Natural killer cell treated with Interleukin-12 subunit alpha and Interleukin-12 subunit beta and Interleukin-15 and Interleukin-18, amount 100 ng/mL, for 72 hours (primary cell): Measurements from ENCODE around the gene SPEN. TPM values are rescaled to one million over a fixed set of nuclear protein-coding genes. Genes with fewer than 3 reads are reported as not detected.
"Not testable (repeated sequence)": the region's sequence is repeated elsewhere in the genome, so short reads cannot be mapped to it uniquely, and the experiment has no call there.

ENCODE experiments used
- ATAC-seq, 2 donors: fragments of 150-1000 bp; cut with Tn5 transposase in 1 of 2; sonication (Bioruptor Pico), chemical (Tn5 transposase) in 1 of 2; 2 replicates each; pipeline ENCODE4 v1.10.0; 2021
- DNase-seq: peaks from one replicate; pipeline ENCODE4 v3.0.0; 2022; ENCODE audit warnings: low spot score
- H3K27ac Mint-ChIP-seq, 2 donors: 1 replicate in 1 of 2; 2 replicates in 1 of 2; pipeline ENCODE4 v1.8.0; 2022; ENCODE audit warnings: mixed read lengths in 2 of 2, mild to moderate bottlenecking in 1 of 2, moderate library complexity in 1 of 2
- H3K27me3 Mint-ChIP-seq, 2 donors: 1 replicate in 1 of 2; 2 replicates in 1 of 2; pipeline ENCODE4 v1.8.0; 2022; ENCODE audit warnings: mixed read lengths in 2 of 2
- H3K36me3 Mint-ChIP-seq: one replicate; pipeline ENCODE4 v1.8.0; 2022; ENCODE audit warnings: mixed read lengths
- H3K4me1 Mint-ChIP-seq, 2 donors: 1 replicate in 1 of 2; 2 replicates in 1 of 2; pipeline ENCODE4 v1.8.0; 2022; ENCODE audit warnings: low read depth in 2 of 2, mixed read lengths in 2 of 2, mild to moderate bottlenecking in 1 of 2
- H3K4me3 Mint-ChIP-seq: one replicate; pipeline ENCODE4 v1.8.0; 2022; ENCODE audit warnings: mixed read lengths
- H3K9me3 Mint-ChIP-seq: 2 replicates; pipeline ENCODE4 v1.8.0; 2022; ENCODE audit warnings: mixed read lengths
- total RNA-seq, 2 donors: library from RNA; stranded (reverse); gene quantifications; one replicate each; pipeline ENCODE4 v1.2.3, GENCODE V29; 2022

Gene SPEN, protein sequence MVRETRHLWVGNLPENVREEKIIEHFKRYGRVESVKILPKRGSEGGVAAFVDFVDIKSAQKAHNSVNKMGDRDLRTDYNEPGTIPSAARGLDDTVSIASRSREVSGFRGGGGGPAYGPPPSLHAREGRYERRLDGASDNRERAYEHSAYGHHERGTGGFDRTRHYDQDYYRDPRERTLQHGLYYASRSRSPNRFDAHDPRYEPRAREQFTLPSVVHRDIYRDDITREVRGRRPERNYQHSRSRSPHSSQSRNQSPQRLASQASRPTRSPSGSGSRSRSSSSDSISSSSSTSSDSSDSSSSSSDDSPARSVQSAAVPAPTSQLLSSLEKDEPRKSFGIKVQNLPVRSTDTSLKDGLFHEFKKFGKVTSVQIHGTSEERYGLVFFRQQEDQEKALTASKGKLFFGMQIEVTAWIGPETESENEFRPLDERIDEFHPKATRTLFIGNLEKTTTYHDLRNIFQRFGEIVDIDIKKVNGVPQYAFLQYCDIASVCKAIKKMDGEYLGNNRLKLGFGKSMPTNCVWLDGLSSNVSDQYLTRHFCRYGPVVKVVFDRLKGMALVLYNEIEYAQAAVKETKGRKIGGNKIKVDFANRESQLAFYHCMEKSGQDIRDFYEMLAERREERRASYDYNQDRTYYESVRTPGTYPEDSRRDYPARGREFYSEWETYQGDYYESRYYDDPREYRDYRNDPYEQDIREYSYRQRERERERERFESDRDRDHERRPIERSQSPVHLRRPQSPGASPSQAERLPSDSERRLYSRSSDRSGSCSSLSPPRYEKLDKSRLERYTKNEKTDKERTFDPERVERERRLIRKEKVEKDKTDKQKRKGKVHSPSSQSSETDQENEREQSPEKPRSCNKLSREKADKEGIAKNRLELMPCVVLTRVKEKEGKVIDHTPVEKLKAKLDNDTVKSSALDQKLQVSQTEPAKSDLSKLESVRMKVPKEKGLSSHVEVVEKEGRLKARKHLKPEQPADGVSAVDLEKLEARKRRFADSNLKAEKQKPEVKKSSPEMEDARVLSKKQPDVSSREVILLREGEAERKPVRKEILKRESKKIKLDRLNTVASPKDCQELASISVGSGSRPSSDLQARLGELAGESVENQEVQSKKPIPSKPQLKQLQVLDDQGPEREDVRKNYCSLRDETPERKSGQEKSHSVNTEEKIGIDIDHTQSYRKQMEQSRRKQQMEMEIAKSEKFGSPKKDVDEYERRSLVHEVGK (N-terminal part only)
- 10 to 100 TPM; 58.6 to 92.4 TPM for total RNA-seq

GRCh38 chr1:15847100-15847892 is at the start of gene SPEN:
SPEN (plus strand) TSS chr1:15847707; CDS start chr1:15848068, 361 bp downstream.
- DNase-seq (peak; percentile 100), ATAC-seq (peak; percentile 93 to 95)
- Mint-ChIP-seq H3K4me3 (peak within 1 kb of the TSS; percentile 99), H3K27me3 (no peaks in the 10 kb centered on the region), H3K27ac (peak within 1 kb of the TSS; percentile 92 to 97), H3K4me1 (peaks cover 26 to 39% of the 10 kb centered on the region in 2 donors), H3K36me3 (peaks cover 5% of the 10 kb centered on the region), H3K9me3 (no peaks in the 10 kb centered on the region)

GRCh38 chr1:15799004-15799867 is 48.3 kb upstream of the SPEN start:
- H3K27ac Mint-ChIP-seq = no peak overlapping the region
- DNase-seq (no peak), ATAC-seq (no peak)
- H3K36me3 Mint-ChIP-seq = no peaks in the 10 kb centered on the region
- peaks cover 0 to 7% of the 10 kb centered on the region in 2 donors for H3K27me3 Mint-ChIP-seq
- H3K9me3 Mint-ChIP-seq = no peaks in the 10 kb centered on the region
- H3K4me3 Mint-ChIP-seq = no peak overlapping the region
- H3K4me1 Mint-ChIP-seq = peaks cover 0 to 2% of the 10 kb centered on the region in 2 donors

DNA sequence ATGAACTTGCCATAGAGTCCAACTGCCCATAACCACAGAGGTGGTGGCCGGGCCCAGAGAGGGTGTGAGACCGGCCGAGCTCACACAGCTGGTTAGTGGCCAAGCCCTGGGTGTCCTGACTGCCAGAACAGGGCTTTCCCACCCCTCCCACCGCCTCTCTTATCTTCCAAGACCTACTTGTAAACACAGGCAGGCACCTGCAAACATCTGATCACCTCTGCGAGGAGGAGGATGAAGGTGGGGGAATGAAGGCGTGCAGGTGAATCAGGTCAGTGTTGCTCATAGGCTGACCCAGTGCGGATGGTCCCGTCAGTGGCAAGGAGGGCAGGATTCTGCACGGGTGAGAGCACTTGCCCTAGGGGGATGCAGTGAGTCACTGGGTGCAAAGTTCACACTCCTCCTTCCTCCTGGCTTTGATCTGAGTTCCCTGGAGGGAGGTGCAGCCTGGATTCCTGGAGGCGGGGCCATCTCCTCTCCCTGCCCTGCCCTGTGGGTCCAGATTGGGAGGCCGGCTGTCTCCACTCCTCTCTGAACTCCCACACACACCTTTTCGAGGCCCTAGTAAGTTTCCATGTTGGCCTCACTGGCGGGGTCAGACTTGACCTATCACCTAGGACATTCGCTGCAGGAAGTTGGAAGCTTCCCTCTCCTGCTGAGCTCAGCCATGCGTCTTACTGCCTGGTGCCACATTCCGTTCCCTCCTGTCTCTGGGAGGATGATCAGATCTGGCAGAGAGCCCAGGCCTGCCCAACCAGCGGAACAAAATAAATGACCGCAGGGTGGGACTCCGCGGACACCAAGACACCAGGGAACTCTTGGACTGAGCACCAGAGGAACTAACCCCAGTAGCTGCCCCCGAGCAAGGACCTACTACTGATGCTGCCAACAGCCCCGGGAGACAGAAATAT is 47.3 kb upstream of the SPEN start:
- no peak overlapping the region for H3K4me3 Mint-ChIP-seq
- DNase-seq (no peak), ATAC-seq (peak in 1 of 2 donors; percentile 50)
- peaks cover 0 to 7% of the 10 kb centered on the region in 2 donors for H3K27me3 Mint-ChIP-seq
- H3K4me1 Mint-ChIP-seq = peaks cover 0 to 2% of the 10 kb centered on the region in 2 donors
- H3K9me3 Mint-ChIP-seq = no peaks in the 10 kb centered on the region
- no peak overlapping the region for H3K27ac Mint-ChIP-seq
- H3K36me3 Mint-ChIP-seq = no peaks in the 10 kb centered on the region

DNA sequence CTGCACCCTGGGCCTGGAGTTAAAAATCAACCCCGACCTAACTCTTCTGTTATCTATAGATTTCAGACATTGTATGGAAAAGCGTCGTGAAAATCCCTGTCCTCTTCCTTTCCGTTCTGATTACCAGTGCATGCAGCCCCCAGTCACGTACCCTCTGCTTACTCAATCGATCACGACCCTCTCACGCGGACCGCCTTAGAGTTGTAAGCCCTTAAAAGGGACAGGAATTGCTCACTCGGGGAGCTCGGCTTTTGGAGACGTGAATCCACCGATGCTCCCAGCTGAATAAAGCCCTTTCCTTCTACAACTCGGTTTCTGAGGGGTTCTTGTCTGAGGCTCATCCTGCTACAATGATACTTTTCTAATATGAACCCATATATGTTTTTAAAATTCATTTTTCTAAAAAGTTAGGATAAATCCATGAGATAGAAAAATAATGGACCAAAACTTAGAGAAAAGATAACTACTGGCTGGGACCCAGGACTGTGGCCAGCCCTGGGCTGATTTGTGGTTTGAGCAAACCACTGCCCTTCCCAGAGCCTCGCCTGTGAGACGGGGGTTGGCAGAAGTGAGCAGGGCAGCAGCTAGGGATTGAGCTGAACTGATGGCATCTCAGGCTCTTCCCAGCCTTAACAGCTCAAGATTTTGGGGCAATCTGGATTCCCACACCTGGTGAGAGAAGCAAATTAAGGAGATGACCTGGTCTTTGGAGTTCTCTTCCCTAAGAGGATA is 45.1 kb upstream of the SPEN start:
- Mint-ChIP-seq H3K4me3 (no peak overlapping the region), H3K27me3 (peaks cover 0 to 5% of the 10 kb centered on the region in 2 donors), H3K9me3 (no peaks in the 10 kb centered on the region), H3K4me1 (peaks cover 0 to 2% of the 10 kb centered on the region in 2 donors), H3K36me3 (no peaks in the 10 kb centered on the region), H3K27ac (no peak overlapping the region)
- DNase-seq (no peak), ATAC-seq (no peak)

GRCh38 chr1:15803380-15803779 is 44.1 kb upstream of the SPEN start:
- no peaks in the 10 kb centered on the region for H3K36me3 Mint-ChIP-seq
- DNase-seq = no peak
- ATAC-seq = no peak
- no peaks in the 10 kb centered on the region for H3K9me3 Mint-ChIP-seq
- H3K4me1 Mint-ChIP-seq = peaks cover 0 to 2% of the 10 kb centered on the region in 2 donors
- H3K4me3 Mint-ChIP-seq = no peak overlapping the region
- H3K27ac Mint-ChIP-seq = no peak overlapping the region
- H3K27me3 Mint-ChIP-seq = peaks cover 0 to 5% of the 10 kb centered on the region in 2 donors

DNA sequence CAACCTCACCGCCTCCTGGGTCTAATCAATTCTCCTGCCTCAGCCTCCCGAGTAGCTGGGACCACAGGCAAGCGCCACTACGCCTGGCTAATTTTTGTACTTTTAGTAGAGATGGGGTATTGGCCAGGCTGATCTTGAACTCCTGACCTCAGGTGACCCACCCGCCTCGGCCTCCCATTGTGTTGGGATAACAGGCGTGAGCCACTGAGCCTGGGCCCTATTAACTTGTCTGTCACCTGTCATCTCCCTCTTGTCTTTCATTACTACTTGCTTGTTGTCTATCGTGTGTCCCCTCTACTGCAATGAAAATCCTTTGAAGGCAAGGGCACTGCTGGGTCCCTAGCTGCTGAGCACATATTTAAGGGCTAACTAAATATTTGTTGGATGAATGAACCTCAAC is 43.4 kb upstream of the SPEN start:
- H3K27ac Mint-ChIP-seq = no peak overlapping the region
- no peaks in the 10 kb centered on the region for H3K36me3 Mint-ChIP-seq
- H3K4me1 Mint-ChIP-seq = peaks cover 0 to 2% of the 10 kb centered on the region in 2 donors
- H3K9me3 Mint-ChIP-seq = no peaks in the 10 kb centered on the region
- DNase-seq (no peak), ATAC-seq (no peak)
- no peak overlapping the region for H3K4me3 Mint-ChIP-seq
- peaks cover 0 to 5% of the 10 kb centered on the region in 2 donors for H3K27me3 Mint-ChIP-seq

- DNase-seq (no peak), ATAC-seq (no peak)
- Mint-ChIP-seq H3K9me3 (no peaks in the 10 kb centered on the region), H3K4me3 (no peak overlapping the region), H3K27ac (no peak overlapping the region), H3K4me1 (no peaks in the 10 kb centered on the region), H3K27me3 (peaks cover 0 to 3% of the 10 kb centered on the region in 2 donors), H3K36me3 (no peaks in the 10 kb centered on the region)
Observed at GRCh38 chr1:15807121-15807520, 40.4 kb upstream of the SPEN start.

- H3K27ac Mint-ChIP-seq, DNase-seq, ATAC-seq, H3K4me1 Mint-ChIP-seq, H3K36me3 Mint-ChIP-seq, H3K4me3 Mint-ChIP-seq, H3K9me3 Mint-ChIP-seq, H3K27me3 Mint-ChIP-seq: not testable (repeated sequence)
Observed at GRCh38 chr1:15807549-15807948, 40.0 kb upstream of the SPEN start, which contains the start of gene UQCRHL. UQCRHL (minus strand) TSS chr1:15807649; CDS start chr1:15807649, 0 bp downstream.

DNA sequence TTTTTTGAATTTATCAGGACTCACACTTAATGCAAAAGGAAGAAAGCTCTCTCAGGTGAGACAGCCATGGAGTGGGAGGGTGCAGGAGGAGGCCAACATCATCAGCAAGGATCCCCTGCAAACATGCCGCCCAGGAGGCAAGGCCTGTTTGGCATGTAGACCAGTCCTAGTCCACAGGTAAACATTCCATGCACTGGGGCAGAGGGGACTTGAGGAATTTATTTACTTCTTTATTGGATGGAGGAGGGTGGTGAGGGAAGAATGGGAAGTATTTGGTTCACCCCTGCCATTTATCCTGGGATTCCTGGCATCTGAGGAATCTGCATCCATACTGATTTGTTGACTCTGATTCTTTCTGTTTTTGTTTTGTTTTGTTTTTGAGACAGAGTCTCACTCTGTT is 38.6 kb upstream of the SPEN start:
- ATAC-seq (no peak), DNase-seq (no peak)
- H3K4me1 Mint-ChIP-seq = no peaks in the 10 kb centered on the region
- no peak overlapping the region for H3K4me3 Mint-ChIP-seq
- no peaks in the 10 kb centered on the region for H3K36me3 Mint-ChIP-seq
- H3K27me3 Mint-ChIP-seq = no peaks in the 10 kb centered on the region
- H3K9me3 Mint-ChIP-seq = no peaks in the 10 kb centered on the region
- H3K27ac Mint-ChIP-seq = no peak overlapping the region

DNA sequence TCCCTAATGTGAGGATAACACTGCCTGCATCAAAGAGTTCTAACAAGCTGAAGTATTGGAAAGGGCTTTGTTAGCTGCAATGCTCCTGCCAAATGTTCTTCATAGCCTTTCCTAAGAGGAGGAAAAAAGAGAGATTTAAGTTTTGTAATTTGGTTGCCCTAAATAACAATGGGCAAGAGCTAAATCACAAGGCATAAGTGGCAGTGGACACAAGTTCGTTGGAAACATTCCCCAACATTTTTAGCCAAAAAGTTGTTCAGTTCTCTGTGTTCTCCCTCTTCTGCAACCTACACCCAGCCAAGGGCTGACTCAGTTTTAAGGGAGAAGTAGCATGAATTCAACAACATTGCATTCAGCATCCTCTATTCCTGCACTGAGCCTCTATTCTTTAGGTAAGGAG is 37.4 kb upstream of the SPEN start:
- Mint-ChIP-seq H3K36me3 (no peaks in the 10 kb centered on the region), H3K4me1 (no peaks in the 10 kb centered on the region), H3K27me3 (no peaks in the 10 kb centered on the region), H3K27ac (no peak overlapping the region), H3K9me3 (no peaks in the 10 kb centered on the region), H3K4me3 (no peak overlapping the region)
- no peak for DNase-seq
- no peak for ATAC-seq

DNA sequence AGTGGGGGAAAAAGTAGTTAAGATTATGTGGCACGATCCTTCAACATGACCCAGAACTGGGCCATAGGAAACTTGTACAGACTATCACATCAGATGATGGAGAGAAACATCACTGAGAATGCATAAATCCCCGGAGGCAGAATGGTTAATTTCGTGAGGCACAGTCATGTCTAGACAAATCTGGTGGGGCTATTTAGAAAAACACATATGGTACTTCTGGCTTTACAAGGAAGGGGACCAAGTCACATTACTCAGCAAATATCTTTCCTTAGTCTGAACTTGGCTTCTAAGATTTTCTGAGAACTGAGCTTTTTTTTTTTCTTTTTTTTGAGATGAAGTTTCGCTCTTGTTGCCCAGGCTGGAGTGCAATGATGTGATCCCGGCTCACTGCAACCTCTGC is 30.8 kb upstream of the SPEN start:
- H3K27ac Mint-ChIP-seq = no peak overlapping the region
- no peak for ATAC-seq
- H3K36me3 Mint-ChIP-seq = no peaks in the 10 kb centered on the region
- H3K9me3 Mint-ChIP-seq = no peaks in the 10 kb centered on the region
- H3K4me3 Mint-ChIP-seq = no peak overlapping the region
- no peaks in the 10 kb centered on the region for H3K27me3 Mint-ChIP-seq
- peaks cover 0 to 4% of the 10 kb centered on the region in 2 donors for H3K4me1 Mint-ChIP-seq
- no peak for DNase-seq
